Stimulated activated CD8-positive, alpha-beta memory T cell treated with anti-CD3 and anti-CD28 coated beads, Interleukin-7, amount 100 ng/mL, for 4 hours (primary cell): ENCODE data around the gene KCNQ1OT1.

Experiments used
- DNase-seq, 2 donors: peaks; one replicate each; pipeline ENCODE4 v3.0.0-alpha.2; 2020; ENCODE audit warnings: low read depth in 2 of 2

Gene KCNQ1OT1

DNA sequence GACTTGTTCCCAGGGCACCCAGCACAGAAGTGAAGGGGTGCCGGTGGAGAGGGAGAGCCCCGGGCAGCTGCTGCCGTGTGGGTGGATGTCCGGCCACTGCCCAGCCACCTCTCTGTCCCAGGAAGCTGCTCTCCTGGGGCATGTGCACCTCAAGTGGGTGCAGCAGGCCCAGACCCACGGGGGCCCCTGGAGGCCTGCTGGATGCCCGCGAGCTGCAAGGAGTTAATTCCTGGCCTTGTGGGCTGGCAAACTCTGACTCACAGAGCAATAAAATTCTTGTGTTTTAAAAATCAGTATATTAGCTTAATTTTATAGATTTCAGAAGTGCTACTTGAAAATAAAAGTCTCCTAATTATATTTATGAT is 37.4 kb upstream of the KCNQ1OT1 start:
- DNase-seq: no peak

DNA sequence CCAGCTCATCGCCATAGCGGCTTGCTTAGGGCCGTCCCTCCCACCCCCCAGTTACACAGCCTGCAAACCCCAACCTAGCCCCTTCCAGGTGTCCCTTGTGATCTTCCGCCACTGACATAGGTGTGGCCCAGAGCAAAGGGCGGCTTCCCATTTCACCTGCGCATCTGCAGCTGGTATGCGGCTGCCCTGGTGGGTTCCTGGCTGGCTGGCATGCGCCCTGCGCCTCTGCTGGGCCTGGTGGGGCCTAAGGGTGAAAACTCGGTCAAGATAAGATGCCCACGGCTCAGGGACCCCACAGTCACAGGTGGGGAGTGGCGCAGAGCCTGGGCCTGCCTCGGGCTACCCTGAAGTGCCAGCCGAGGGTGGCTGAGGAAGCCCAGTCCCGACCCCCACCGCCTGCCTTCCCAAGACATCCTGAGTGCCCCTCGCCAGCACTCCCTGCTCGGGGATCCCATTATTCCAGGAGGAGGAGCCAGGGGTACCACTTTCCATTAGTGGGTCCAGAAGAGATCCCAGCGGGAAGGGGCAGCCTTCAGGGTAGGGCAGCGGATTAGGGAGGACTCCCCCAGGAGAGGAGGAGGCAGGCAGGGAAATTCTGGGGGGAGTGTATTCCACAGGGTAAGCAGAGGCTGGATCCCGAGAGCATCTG is 36.9 kb upstream of the KCNQ1OT1 start:
- no peak for DNase-seq

DNA sequence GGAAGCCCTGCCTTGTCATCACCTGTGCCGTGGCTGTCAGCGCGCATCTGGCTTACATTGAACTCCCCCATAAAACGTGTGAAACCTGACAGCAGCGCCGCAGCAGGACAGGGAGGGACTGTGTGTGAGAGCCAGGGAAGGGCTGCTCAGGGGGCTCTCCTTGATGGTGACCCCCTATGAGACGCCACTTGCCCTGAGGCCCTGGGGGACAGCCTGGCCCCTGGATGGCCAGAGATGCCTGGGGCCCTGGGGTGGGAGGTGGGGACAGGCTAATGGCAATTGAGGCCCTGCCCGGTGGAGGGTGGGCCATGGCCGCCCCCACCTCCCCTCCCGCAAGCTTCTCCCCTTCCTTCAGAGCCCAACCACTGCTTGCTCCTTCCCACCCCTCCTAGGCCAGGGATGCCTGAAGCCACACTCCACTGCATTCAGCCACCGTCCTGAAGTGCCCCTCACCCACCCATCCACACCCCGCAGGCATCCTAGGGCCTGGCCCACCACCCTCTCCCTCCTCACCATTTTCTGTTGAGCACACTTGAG is 35.3 kb upstream of the KCNQ1OT1 start:
- DNase-seq: no peak

DNA sequence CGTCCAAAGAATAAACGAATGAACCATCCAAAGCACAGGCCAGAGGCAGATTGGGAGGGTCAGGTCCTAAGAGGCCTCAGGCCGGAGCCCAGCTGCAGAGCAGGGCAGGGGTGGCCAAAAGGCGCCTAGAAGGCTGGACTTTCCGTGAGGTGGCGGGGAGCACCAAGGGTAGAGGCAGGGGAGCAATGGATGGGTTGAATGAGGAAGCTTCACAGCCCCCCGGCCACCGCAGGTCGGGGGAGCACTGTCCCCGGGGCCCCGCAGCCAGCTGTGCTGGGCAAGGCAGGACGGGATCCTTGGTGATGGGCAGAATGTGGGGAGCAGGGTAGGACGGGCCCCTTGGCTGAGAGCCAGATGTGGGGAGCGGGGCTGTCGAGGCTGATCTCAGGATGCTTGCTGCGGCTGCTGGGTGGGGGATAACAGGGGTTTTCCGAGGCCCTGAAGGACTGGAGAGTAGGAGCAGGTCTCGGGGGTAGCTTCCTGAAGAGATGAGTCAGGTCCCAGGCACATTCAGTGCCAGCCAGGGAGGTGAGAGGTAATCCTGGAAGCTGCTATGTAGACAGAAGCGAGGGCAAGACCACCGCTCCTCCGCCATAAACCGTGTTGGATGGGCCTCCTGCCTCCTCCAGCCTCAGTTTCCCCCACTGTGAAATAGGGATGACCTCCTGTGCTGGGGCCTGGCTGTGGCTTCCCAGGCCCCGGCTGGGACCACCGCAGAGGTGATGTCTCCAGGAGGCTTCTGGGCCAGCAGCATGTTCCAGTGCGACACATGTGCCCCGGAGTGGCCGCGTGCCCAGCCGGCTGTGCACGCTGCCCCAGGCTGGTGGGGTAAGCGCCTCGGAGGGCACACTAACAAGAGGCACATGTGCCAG is 34.6 kb upstream of the KCNQ1OT1 start:
- no peak for DNase-seq

DNA sequence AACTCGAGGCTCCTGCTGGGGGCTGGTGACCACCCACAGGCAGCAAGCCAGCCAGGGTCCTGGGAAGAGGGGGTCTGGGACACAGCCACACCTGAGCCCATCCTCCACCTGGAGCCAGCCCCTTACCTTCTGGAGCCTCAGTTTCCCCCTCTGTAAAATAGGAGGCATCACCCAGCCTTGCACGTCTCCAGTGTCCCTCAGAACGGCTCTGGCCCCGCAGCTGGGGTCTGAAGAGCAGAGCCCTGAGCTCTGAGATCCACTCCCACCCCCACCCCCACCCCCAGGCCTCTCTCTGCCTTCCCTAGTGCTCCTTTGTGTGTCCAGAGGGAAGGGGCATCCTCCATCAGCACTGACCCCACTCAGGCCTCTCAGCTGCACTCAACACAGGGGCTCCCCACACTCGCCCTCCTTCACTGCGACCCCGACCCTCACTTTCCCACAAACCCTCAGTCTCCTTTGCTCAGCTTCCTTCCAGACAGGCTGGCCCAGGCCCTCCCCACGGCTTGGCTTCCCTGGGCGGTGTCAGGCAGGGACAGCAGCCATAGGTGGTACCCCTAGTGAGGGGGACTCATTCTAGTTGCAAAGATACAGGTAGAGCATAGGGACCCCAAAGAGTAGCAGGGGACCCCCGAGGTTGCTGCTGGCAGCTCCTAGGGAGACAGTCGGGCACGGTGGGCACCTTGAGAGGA is 33.3 kb upstream of the KCNQ1OT1 start:
- DNase-seq: no peak

DNA sequence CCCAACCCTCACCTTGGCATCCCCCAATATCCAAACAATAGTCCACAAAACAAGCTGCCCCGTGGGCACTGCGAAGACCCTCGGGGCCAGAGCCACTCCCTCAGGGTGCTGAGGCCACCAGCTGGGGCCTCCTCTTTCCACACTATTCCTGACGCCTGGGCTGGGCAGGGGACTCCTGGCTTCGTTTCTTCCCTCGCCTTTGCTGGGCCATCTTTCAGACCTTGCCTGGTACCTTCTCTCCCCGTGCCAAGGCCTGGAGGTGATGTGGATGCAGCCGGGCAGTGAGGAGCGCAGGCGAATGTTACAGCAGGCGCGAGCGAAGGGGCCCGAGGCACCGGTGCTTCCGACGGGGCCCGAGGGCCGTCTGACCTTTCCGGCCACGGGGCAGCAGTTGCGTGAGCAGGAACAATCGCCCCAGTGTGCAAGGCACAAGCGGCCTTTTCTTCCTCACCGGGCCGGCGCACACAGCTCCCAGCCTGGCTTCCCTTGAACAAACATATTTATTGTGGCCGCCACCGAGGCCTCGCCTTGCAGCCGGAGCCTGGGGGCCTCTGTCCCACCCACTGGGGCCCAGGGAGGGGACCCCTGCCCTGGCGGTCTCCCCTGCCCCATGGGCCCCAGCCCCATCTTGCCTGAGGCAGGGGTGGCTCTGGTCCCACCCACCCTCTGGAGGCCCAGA is 32.6 kb upstream of the KCNQ1OT1 start:
- no peak for DNase-seq

DNA sequence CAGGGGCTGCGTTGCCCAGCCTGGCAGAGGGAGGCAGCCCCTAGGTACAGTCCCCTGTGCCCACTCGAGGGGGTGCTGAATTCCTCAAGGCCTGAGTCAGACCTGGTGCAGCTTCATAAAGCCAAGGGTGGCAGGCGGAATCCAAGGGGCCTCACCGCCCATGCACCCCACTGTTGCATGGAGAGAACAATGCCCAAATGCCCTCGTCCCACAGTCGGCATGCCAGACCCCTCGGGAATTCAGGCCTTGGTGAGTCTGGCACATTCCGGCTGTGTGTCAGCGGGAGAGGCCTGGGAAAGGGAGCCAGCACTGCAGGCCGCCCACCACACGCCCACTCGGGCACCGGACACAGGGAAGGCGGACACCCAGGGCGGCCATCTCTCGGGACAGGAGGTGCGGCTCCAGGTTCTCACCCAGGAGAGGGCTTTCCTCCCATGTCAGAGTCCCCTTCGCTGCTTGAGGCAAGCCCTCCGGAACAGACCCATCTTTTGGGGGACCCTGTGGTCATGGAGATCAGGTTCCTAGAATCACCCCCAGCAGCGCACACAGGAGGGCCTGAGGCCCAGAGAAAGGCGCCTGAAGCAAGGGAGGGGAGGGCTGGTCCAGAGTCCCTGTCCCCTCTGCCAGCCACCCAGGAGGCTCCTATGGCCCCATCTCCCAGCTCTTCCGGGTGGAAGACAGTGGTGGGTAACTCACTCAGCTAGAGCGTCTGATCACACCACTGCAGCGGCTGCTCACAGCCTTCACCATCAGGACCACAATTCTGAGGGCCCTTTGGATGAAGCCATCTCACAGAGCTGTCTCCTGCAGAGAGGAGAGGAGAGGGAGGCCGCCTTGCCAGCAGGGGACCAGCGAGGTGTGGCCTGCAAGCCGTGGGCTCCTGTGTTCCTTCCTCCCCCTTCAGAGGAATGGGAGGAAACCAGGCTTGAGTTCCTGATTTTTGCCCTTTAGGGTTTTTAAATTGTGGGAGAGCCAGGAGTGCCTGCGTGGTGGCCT is 31.6 kb upstream of the KCNQ1OT1 start:
- no peak for DNase-seq

DNA sequence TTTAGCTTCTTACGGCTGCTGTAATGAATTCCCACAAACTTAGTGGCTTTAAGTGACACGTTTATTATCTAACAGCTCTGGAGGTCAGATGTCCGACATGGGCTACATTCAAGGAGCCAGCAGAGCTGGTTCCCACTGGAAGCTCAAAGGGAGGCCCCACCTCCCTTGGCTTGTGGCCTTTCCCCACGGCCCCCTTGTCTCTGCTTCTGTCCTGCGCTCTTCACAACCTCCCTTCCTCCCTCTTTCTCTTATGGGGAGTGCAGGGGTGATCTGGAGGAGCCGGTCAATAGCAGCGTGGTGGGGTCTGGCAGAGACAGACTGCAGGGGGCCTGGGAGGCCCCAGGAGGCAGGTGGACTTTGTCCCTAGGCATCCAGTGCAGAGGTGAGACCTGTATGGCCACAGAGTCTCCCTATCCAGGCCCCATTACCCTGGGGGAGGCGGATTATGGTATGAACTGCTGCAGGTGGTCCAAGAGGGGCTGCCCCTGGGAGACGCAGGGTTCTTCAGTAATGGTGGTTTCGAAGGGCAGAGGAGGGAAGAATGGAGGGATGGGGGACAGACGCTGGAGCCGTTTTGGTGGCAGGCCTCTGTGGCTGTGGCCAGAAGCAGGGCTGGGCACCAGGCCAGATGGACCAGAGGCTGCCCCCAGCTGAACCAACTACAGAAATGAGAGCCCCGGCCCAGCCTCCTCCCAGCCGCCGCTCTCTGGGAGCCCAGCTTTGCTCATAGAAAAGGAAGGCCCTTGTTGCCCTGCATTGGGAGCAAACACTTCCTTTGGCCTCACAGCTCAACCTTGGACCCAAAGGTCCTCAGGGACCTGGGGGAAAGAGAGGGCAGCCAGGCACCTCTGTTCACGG is 30.7 kb upstream of the KCNQ1OT1 start:
- DNase-seq: no peak

DNA sequence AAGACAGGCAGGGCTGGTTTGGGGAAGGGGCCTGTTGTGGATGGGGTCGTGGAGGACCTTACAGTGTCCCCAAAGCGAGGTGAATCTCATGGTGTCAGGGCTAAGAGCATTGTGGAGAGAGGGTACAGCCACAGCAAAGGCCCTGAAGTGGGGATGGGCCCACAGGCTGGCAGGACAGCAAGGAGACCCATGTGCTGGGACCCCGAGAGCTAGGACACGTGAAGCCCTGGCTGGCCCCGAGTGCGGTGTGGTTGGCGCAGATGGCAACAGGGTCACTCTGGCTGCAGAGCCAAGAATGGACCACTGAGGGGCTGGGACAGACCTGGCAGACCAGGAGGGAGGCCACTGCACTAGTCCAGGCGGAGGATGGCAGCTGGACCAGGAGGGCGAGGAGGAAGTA is 30.0 kb upstream of the KCNQ1OT1 start:
- DNase-seq: no peak

DNA sequence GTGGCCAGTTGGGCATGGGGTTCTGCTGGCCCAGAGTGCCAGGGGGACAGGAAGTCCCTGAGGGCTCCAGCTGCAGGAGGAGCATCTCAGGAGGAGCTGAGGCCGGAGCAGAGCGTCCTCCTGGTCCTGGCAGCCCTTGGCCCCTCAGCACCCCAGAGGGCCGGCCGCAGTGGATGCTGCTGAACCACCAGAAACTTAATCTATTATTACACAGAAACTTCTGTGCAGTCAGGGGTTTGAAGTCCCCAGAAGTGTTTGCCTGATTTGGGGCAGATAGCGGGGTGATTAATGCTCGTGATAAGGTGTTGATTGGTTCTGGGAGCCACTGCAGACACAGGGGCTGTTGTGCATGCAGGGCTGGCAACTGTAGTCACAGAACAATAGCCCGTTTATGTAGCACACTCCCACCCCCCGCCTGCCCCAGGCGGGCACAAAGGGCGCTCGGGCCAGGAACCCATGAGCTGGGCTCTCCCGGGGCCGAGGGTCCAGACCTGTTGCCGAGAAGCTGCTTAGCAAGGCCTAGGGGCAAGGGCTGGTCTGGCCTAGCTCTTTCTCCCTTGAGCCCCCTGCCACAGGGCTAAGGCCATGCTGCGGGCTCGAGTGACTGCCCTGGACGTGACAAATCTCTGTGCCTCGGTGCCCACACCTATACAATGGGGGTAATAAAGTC is 29.0 kb upstream of the KCNQ1OT1 start:
- DNase-seq: no peak

DNA sequence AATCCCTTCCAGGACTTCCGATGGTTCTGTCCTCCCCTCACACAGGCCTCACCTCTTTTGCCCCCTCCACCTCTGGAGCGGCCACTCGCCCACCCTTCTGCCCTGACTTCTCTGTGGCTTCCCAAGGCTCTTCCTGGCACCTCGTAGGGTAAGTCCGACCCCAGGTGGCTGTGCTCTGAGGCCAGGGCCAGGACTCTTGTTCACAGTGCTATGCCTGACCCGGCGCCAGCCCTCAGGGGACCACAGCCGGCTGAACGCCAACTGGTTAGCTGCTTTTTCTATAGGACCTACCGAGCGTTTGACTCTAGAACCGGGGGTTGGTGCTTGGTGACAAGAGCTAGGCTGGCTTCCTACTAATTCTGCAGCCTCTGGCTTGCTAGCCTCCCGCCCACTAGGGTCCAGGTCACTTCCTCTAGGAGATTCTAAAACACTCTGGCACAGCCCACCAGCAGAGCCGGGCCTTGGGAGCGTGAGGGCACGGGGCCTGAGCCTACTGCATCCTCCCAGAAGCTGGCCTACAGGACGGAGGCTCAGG is 28.4 kb upstream of the KCNQ1OT1 start:
- no peak for DNase-seq

DNA sequence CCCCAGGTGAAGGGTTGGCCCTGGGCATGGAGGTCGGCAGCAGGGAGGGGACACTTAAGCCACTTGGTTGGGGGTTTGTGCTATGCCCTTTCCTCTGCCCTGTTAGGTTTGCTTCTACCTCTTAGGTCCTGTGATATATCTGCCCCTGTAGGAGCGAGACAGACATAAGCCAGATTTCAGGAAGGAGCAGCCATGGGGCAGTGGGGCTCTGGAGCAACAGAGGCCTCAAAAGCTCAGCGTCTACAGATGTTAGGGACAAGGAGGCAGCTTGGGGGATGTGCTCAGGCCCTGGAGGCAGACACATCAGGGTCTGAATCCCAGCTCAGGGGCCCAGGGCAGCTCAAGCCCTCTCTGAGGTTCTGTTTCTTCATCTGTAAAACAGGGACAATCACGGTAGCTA is 27.2 kb upstream of the KCNQ1OT1 start:
- no peak for DNase-seq

DNA sequence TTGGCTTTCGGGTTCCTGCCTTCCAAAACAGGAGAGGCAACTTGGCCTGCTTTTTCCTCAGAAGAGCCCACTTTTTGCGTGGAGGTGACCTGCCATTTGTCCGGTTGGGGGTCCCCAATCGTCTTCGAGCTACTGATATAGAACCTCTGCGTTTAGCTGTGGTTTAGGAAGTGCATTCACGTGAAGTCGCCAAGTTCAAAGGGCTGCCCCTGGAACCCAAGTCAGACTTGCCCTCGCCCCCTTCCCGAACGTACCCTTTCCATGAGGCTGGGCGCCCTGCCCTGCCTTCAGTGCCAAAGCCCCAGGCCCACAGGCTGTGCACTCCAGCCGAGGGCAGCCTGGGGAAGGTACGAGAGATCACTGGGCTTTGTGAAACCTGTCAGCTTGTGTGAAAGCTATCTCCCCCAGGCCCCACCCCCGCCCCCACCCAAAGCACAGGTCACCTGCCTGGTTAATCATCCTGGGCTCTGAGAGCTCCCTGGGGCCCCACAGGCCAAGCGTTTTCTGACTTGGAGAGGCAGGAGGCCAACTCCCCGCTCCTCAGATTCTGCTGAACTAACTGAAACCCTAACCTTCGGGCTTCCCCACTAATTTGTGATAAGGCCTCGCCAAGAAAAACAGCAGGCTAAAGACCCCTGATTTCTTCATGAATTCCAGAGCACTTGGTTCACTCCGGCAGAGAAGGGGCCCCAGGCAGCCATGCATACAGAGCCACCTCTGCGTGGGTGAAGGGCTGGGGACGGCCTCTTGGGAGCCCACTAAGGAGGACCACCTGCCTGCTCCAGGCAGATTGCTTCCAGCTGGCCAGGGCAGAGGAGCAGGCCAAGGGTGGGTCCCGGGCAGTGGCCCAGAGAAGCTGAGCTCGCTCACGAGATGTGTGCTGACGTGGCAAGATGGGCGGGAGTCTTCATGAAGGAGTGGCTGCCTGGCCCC is 25.8 kb upstream of the KCNQ1OT1 start:
- no peak for DNase-seq

DNA sequence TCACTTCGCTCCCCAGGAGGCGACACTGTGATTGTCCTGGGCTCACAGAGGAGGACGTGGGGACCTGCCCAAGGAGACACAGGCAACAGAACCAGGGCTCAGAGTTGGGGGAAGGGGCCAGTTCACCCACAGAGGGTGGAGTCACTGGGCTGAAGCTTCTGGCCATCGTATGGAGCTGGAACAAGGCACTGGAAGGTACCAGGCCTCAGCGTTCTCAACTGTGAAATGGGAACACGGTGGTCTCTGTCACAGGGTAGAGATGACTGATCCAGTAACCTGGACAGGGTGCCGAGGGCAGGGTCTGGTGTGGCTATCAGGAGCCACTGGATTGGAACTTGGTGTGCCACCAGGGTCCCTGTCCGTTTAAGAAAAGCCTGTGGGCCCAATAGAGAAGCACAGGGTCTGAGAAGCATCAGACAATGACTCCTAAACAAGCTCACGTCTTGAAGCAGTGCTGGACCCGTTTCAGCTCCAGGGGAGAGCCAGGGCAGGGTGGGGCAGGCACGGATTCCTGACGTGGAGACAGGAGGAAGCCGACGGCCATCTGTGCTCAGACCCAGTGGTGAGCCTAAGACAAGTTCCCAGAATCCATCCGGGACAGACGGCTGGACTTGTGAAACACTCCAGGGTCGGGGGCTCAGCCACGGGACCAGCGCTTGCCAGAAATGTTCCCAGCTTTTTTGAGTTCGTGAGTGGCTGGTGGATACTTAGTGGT is 25.0 kb upstream of the KCNQ1OT1 start:
- no peak for DNase-seq

DNA sequence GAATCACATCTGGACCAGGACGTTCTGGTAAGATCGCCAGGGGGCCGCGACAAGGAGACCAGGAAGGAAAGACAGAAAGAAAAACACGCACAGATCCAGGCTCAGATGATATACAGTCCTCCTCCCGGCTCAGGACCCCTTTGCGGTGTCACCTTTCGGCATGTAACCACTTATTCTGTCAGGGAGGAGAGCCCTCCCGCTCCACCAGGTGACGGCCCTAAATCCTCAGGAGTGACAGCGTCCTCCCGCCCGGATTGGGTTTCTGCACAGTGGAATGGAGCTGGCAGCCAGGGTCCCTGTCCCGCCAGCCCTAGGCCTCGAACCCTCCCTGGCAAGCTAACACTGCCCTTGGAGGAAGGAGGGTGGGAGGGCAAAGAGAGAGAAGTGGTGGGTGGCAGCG is 24.3 kb upstream of the KCNQ1OT1 start:
- no peak for DNase-seq

DNA sequence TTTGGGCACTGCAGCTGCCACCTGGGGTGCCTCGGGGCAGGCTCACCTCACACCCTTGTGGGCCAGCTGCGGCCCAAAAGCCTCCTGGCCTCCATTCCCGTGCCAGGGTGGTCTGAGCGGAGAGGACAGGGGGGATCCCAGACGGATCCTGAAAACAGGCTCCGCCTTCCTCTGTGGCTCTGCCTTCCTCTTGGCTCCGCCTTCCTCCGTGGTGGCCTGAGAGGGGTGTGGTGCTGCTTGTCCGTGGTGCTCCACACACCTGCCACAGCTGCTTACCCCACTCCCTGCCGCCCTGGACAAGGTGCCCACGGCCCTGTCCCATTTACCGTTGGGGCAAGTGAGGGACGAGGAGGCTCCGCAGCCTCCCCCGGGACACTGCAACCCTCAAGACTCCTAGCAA is 23.2 kb upstream of the KCNQ1OT1 start:
- no peak for DNase-seq

DNA sequence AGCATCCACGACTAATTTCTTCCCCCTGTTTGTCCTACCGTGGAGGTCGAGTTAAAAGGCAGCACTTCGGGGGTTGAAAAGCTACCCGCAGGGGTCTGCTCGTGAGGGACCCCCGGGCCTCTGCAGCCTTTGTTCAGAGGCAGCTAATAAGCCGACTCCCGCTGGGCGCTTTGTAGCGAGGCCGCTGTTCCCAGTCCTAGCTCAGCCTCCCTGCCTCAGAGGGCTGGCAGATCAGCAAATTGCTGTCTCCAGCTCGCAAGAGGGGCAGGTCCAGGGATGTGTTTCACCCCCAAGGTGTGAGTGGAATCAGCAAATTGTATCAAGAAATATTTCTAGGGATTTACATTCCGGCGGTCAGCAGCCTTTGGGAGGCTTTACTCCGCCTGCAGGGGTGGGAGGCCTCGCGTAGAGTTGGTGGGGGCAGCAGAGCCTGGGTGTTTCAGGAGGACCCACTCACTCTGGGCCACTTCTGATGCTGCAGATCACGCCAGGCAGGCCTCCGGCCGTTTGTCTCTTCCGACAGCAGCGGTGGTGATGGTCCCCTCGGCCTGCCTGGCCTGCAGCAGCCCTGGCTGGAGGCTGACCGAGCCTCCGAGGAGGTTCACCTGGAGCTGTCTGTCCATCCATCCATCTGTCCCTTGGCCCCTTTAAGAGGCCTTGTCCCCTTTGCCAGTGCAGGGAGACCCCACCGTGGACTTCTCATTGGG is 21.6 kb upstream of the KCNQ1OT1 start:
- no peak for DNase-seq
